Measurements from ENCODE around the gene WFS1.
A peak's percentile ranks its signal among the peaks of the same experiment; 100 is the strongest.

WFS1 gene

GRCh38 chr4:6236816-6237390 is 32.7 kb upstream of the WFS1 start:
- no peak for DNase-seq

GRCh38 chr4:6239486-6239885 is 30.2 kb upstream of the WFS1 start:
- no peak for DNase-seq

- no peak for DNase-seq
Measured at GRCh38 chr4:6239968-6240367, 29.7 kb upstream of the WFS1 start.

GRCh38 chr4:6241062-6241845 is 28.4 kb upstream of the WFS1 start:
- DNase-seq, result no peak

GRCh38 chr4:6242271-6243029 is 27.2 kb upstream of the WFS1 start:
- no peak for DNase-seq

- no peak for DNase-seq
Measured at GRCh38 chr4:6245246-6246169, 24.1 kb upstream of the WFS1 start.

GRCh38 chr4:6246170-6246634 is 23.4 kb upstream of the WFS1 start:
- DNase-seq, result no peak

- no peak for DNase-seq
Measured at GRCh38 chr4:6248394-6248793, 21.3 kb upstream of the WFS1 start.

- DNase-seq, result peak; percentile 10
Measured at GRCh38 chr4:6250235-6250983, 19.2 kb upstream of the WFS1 start.

- DNase-seq, result no peak
Measured at GRCh38 chr4:6250984-6251295, 18.7 kb upstream of the WFS1 start.

- DNase-seq, result no peak
Measured at GRCh38 chr4:6251365-6251764, 18.3 kb upstream of the WFS1 start.

GRCh38 chr4:6252051-6252450 is 17.6 kb upstream of the WFS1 start:
- no peak for DNase-seq

- DNase-seq, result no peak
Measured at GRCh38 chr4:6253111-6253510, 16.5 kb upstream of the WFS1 start.

GRCh38 chr4:6253961-6254360 is 15.7 kb upstream of the WFS1 start:
- DNase-seq, result no peak

- no peak for DNase-seq
Measured at GRCh38 chr4:6256141-6256540, 13.5 kb upstream of the WFS1 start.

GRCh38 chr4:6257247-6258025 is 12.2 kb upstream of the WFS1 start:
- DNase-seq, result no peak

GRCh38 chr4:6258026-6258360 is 11.7 kb upstream of the WFS1 start:
- no peak for DNase-seq

- DNase-seq, result no peak
Measured at GRCh38 chr4:6258741-6259140, 10.9 kb upstream of the WFS1 start.

- no peak for DNase-seq
Measured at GRCh38 chr4:6259886-6260285, 9.8 kb upstream of the WFS1 start.

- DNase-seq, result no peak
Measured at GRCh38 chr4:6262176-6262575, 7.5 kb upstream of the WFS1 start.

GRCh38 chr4:6262847-6263487 is 6.7 kb upstream of the WFS1 start:
- DNase-seq, result no peak
